HG02970 (cell line): ENCODE data around the gene FBXO24.
"Not testable (repeated sequence)": the region's sequence is repeated elsewhere in the genome, so short reads cannot be mapped to it uniquely, and the experiment has no call there.

Source experiments
- ATAC-seq: cut with Tn5 transposase; IDR thresholded peaks from one replicate; pipeline ENCODE4 v1.9.1; 2021; ENCODE audit warnings: mild to moderate bottlenecking, moderate library complexity, moderate number of reproducible peaks; ENCODE audit not compliant: unreplicated experiment, low FRiP score

Gene FBXO24, protein sequence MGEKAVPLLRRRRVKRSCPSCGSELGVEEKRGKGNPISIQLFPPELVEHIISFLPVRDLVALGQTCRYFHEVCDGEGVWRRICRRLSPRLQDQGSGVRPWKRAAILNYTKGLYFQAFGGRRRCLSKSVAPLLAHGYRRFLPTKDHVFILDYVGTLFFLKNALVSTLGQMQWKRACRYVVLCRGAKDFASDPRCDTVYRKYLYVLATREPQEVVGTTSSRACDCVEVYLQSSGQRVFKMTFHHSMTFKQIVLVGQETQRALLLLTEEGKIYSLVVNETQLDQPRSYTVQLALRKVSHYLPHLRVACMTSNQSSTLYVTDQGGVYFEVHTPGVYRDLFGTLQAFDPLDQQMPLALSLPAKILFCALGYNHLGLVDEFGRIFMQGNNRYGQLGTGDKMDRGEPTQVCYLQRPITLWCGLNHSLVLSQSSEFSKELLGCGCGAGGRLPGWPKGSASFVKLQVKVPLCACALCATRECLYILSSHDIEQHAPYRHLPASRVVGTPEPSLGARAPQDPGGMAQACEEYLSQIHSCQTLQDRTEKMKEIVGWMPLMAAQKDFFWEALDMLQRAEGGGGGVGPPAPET

DNA sequence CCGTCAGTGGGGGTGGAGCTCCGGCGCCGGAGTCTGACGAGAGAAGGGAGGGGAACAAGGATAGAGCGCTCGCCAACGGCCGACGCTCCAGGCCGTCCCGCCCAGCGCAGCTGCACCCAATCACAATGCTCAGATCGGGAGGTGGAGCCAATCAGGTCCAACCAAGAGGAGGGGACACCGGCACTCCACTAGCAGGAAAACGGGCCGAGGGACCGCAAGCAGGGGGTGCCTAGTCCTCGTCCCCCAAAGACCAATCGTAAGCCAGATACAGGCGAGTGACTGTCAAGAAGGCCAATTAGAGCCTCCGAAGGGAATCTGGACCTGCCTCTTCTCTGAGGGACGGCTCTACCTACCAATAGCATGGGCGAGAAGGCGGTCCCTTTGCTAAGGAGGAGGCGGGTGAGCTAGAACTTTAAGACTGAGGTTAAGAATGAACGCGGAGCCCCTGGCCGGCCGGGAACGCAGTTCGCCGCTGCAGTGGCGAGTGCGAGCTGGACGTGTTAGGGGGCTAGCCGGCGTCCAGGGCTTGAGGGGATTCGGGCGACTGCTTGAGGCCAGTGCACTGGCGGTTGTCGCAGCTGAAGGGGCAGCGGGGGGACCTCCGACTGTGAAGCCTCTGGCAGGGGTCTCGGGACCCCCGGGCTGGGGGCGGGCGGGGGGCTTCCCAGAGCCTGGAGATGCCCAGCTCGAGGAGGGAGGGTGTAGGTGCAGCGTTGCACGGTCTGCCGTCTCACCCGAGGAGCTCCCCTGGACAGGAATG lies at the start of gene FBXO24:
FBXO24 (plus strand) TSS at position 63 of the 760 bp plus-strand sequence; CDS start at position 361, 298 bp downstream.
- peak; percentile 88 for ATAC-seq

DNA sequence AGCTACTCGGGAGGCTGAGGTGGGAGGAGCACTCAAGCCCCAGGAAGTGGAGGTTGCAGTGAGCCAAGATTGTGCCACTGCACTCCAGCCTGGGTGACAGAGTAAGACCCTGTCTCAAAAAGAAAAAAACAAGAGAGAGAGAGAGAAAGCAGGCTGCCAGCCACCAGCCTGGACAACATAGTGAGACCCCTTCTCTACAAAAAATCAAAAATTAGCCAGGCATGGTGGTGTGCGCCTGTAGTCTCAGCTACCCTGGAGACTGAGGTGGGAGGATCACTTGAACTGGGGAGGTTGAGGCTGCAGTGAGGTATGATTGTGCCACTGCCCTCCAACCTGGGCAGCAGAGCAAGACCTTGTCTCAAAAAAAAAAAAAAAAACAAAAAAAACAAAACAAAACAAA lies 49.4 kb upstream of the FBXO24 start:
- not testable (repeated sequence) for ATAC-seq

DNA sequence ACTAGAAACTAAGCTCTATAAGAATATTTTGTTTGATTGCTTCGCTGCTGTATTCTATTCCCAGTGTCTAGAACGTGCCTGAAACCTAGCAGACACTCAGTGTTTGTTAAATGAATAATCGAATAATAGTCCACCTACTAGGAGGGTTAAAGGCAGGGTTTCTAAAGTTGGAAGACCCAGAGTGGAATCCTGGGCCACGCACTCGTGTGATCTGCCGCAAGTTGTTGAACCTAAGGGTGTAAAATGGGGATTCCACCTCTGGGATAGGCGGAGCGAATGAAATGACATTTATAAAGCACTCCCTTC lies 47.8 kb upstream of the FBXO24 start:
- ATAC-seq, result no peak

DNA sequence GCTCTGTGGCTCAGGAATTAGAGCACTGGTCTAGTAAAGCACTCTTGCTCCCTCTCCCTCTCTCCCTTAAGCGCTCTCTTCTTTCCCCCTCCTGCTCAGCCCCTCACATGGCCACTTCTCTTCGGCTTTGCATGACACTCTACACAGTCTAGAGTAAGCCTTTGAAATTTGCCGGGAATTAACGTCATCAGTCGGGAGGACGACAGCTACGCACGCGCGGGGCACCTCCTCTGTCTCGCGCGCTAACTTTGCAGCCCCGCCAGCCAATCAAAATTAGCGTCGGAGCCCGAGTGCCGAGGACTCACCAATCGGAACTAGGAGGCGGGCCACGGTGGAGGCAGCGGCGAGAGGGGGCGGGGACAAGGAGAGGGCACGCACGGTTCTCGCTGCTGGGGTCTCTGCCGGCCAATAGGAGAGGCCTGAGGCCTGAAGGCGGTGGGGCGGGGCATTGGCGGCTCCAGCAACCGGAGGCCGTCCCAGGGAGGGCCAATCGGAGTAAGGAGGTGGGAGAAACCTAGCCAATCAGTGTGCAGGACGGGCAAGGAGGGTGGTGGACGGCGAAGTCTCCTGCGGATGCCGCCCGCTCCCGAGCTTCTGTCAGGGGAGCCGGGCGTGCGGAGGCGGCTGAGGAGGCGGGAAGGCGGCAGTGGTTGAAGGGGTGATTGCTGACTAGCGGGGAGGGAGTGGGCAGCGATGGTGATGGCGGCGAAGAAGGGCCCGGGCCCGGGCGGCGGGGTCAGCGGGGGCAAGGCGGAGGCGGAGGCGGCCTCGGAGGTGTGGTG lies 47.3 kb upstream of the FBXO24 start, which contains the start of gene AGFG2:
AGFG2 (plus strand) TSS at position 550 of the 782 bp plus-strand sequence; CDS start at position 694, 144 bp downstream.
- ATAC-seq, result peak; percentile 93

DNA sequence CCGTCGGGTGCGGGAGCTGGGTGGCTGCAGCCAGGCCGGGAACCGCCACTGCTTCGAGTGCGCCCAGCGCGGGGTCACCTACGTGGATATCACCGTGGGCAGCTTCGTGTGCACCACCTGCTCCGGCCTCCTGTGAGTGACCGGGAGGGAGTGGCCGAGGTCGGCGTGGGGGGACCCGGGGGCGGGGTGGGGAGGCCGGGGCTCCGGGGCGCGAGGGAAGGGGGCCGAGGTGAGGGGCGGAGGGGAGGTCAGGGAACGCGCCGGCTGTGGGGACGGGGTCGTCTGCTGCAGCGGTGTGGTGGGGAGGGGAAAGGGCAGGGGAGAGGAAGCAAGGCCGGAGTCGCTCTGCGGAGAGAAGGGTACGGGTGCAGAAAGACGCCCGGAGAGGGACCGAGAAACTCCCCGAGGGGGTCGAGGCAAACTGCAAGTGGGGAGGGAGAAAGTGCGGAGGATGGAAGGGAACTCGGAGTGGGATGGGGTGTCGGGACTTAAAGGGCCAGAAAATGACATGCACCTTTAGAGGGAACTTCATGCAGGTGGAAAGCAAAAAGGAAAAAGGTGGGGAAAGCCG lies 46.6 kb upstream of the FBXO24 start:
- ATAC-seq, result no peak

DNA sequence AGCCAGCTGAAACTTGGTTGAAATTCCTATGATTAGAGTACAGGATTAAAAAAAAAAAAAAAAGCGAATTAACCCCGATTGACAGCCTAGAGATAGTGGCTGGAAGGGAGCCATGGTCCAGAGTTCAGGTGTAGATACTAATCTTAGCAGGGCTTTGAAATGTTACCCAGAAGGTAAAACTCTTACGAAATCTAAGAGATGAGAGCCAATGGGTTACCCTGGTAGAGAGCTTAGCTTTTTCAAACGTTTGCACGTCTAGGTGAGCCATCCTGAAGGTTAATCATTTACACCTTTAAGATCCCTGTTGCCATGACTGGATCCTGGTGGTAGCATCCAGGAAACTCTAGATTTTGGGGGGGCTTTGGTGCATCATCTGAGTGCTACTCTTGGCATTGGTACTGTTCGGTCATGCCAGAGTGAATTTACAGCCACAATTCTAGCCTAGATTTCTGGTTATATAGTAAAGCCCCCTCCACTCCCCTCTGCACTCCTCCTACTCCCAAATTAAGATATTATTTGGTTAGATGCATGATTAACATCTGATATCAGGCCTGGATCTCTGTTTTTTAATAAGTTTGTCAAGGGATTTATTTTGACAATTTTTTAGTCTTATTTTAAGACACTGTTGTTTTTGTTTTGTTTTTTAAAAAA lies 45.9 kb upstream of the FBXO24 start:
- ATAC-seq, result no peak

DNA sequence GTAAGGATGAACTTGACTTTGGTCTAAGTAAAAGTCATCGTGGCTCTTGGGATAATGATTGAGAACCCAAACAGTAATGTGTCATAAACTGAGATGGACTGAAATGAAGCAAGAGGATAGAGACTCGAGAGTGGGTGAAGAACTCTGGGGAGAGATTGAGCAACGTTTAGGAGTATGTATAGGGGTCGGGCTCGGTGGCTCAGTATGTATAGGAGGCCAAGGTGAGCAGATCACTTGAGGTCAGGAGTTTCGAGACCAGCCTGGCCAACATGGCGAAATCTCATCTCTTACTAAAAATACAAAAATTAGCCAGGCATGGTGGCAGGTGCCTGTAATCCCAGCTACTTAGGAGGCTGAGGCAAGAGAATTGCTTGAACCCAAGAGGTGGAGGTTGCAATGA lies 44.8 kb upstream of the FBXO24 start:
- ATAC-seq, result not testable (repeated sequence)

DNA sequence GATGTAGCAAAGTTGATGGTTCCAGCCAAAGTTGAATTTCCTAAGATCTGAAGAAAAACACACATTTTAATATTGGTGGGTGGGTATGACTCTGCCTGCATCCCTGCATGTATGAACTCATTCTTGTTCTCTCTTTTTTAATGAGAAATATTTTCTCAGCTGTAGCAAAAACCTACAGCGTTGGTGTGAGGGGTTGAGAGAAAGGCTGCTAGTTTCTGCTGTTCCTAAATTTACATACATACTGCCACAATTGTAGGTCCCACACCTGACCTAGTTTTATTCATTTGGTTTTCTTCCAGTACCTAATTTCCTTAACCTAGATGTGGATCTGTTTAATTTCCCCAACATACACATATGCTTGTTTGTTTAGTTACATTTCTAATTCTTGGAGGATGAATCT lies 42.5 kb upstream of the FBXO24 start:
- ATAC-seq, result no peak

DNA sequence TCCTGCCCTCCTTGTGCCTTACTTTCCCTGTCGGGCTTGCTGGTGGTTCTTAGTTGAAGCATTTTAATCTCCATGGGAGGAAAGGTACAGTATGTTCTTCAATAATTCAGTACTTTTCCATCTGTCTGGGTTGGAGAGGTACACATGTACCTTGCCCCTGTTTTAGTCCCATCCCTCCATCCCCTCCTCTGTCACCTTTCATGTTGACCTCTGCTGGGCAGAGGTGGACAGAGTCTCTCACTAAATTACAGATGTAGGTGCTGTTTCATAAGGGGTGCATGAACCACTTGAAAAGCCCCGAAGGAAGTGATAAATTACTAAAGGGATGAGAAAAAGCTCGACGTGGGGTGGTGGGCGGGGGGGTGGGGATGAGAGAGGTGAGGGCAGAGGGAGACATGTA lies 41.7 kb upstream of the FBXO24 start:
- no peak for ATAC-seq

DNA sequence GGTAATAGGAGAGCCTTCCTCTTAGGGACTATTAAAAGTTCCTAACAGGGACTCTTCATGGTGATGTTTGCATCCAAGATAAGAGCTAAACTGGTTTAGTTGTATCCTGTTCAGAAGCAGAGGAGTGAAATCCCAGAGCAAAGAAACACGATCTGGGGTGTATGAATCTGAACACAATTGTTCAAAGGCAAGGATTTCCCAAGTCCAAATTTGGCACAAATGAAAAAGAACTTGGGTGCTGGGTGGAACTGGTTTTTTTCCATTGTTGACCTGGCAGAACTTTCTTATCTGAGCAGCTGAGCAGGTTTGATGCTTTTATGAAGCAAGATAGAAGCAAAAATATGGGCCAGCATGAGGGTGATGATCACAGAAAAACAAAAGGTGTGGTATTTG lies 41.2 kb upstream of the FBXO24 start:
- ATAC-seq, result no peak

DNA sequence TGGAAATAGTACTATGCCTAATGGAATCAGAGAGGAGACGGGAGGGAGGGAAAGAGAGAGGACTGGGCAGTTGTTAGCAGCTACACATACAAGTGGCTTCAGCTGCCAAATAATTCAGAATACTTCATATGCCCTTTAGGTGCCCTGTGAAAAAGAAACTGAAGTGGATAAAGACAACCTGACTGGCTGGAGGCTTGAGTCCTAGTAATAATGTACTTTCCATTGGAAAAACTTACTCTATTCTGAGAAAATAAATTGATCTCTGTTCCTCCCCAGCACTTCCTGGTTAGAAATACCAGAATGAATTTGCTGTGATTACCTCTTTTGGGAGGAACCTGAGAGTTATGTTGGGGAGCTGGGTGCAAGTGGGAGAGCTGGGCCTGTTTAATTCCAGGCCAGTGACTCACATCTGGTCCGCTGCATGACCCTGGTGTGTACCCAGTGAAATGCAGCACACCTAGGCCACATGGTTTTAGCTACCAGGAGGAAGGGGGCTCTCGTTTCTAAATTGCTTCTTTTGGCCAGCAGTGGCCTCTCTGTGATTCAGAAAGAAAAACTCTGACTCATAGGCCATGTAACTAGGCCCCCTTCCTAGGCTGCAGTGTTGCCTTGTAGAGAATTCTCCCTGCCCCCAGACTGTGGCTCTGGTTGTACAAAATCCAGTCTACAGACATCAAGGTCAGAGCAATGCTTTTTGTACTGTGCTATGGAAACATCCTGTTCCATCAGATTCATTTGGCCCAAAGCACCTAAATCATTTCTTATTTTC lies 40.6 kb upstream of the FBXO24 start:
- ATAC-seq, result peak; percentile 43

DNA sequence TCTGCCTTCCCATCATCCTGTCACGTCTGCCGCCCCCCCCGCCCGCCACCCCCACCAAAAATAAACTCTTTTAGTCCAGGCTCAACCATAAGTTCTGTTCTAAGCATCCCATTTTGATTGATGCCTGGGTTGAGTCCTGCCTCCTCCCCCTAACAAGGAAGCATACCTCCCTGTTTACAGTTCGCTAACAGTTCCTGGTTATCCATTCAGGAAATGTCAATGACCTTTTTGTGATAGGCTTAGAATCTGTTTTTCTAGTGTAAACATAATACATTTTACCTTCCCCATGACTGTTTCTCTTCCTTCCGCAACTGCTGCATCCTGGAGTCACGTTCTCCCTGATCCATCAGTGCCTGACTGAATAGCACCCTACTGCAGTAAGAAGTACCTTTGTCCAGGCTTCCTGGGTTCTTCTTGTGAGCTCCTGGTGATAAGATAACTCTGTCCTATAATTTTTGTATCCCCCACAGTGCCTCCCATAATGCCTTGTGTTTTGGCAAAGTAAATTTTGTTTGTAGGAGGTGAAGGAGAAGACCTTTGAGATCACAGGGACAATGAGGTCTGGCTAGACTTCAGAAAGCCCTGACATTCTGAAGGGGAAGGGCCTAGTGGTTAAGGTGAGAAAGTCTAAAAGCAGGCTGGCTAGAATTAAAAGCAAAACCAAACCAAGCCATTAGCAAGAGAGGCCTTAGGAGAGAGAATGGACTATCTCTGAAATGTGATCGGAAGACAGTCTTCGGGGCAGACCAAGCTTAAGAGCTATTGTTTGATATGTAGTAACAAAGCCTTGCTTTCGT lies 39.8 kb upstream of the FBXO24 start:
- ATAC-seq, result no peak

DNA sequence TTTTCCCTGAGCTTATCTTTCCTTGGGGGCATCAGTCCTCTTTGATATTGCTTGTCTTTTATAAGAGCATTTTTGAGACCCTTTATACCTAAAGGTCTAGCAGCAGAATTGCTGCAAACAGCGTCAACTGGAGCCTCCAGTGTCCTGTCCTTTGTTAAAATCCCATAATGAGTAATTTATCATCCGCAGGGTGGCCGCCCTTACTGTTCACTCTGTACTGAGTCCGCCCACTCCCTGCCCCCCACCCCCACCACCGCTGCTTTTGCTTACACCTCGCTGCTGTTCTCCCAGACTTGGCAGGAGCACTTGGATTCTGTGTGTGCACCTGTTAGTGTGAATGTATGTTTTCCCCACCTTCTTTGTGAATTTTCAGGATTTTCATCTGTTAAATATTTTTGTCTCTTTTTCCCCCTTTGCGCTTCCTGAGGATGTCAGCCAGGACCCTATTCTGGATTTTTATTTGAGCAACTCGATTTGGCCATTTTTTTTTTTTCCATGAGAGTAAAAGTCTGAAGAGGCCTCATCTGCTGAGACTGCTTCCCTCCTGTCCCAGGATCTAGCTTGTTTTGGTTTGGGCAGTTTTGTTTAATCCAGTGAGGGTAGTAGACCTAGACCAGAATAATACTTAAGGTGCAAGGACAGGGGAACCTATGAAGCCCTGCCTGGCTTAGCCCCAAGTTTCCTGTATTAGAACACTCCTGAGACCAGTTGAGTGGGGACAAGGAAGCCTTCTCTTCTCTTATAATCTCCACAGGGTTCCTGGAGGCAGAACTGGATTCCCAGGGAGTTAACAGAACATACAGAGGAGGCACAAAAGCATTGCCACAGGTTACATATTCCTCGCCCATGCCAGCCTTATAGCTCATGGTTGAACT lies 39.0 kb upstream of the FBXO24 start:
- no peak for ATAC-seq

DNA sequence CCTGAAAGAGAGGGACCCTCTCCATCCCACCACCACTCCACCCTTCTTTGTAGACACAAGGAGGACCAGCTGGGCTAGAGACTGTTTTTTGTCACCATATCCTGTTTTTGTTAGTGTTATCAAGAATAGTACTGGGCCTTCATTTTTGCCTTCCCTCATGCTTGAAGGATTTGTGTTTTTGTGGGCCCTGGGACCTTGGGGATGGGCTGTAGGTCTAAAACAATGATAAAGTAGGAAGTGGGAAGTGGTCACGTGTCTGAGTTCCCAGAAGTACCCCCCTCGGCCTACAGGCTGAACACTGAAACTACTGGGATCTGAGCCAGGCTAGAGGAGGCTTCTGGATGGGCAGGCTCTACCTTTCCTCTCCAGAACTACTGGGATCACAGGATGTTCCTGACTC lies 38.3 kb upstream of the FBXO24 start:
- no peak for ATAC-seq

DNA sequence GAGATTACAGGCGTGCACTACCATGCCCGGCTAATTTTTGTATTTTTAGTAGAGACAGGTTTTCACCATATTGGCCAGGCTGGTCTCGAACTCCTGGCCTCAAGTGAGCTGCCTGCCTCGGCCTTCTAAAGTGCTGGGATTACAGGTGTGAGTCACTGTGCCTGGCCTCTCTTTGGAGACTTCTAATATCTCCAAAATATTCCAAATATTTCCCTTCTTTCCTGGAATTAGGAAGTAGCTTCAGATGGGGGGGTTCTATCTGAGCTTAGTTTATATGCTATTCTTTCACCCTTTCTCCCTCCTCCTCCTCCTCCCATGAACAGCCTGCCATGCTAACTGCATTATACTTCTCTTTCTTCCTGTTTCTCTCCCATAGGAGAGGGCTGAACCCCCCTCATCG lies 37.7 kb upstream of the FBXO24 start:
- not testable (repeated sequence) for ATAC-seq

DNA sequence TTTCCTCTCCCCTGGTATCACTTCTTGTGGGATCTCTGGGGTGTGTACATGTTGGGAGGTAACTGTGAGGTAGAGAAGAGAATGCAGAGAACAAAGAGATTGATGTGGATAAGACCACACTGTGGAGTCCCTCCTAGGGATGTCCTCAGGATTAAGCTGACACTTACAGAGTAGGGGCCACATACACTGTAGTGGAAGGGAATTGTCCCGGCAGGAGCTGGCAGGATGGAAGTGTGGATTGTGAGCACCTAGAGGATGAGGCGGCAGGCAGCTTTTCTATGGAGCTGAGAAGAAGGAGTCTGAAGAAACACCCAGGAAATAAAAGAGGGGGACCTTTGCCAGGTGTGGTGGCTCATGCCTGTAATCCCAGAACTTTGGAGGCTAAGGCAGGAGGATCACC lies 33.6 kb upstream of the FBXO24 start:
- ATAC-seq, result no peak

DNA sequence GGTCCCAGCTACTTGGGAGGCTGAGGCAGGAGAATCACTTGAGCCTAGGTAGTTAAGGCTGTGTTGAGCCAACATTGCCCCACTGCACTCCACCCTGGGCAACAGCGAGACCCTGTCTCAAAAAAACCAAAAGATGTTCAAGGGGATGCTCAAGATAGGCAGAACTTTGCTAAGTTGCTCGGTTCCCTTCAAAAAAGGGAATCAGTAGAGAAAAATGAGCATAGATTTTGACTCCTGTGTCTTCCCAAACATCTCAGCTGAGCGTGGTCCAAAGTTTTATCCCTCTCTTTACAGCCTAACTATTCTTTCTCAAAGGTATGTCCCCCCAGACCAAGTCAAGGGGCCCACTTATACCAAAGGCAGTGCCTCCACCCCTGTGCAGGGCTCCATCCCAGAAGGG lies 33.1 kb upstream of the FBXO24 start:
- no peak for ATAC-seq
